GM12878 (cell line): ENCODE data around the gene SPAG17. TPM values are rescaled to one million over a fixed set of nuclear protein-coding genes. Genes with fewer than 3 reads are reported as not detected.

Experiments
- ATAC-seq: fragments of 200-7000 bp; cut with Tn5 transposase; 3 replicates; pipeline ENCODE4 v1.9.1; 2020; ENCODE audit warnings: mild to moderate bottlenecking, moderate library complexity
- BruUV-seq: library from RNA; stranded (reverse); fragments of 400-500 nt; replicated peaks from 2 replicates; lab custom pipeline; 2021; lab: Mats Ljungman, UMichigan
- CTCF ChIA-PET: fragments of 300-600 bp; sonication (Branson Sonifier 250); formaldehyde crosslinking; extraction: SDS; loops from one replicate; lab custom pipeline; 2021; ENCODE audit warnings: inconsistent platforms; lab: Yijun Ruan, JAX
- POLR2A ChIA-PET: fragments of 350-600 bp; formaldehyde crosslinking; extraction: SDS; loops from one replicate; lab custom pipeline; 2021; ENCODE audit warnings: inconsistent platforms; lab: Charles Lee
- RAD21 ChIA-PET: fragments of 300-600 bp; sonication (Branson Sonifier 250); formaldehyde crosslinking; loops from one replicate; lab custom pipeline; 2023; ENCODE audit warnings: antibody characterized with exemption; ENCODE audit not compliant: unreplicated experiment; lab: Charles Lee
- SMC1A ChIA-PET: fragments of 300-600 bp; sonication (Branson Sonifier 250); formaldehyde crosslinking; loops from one replicate; lab custom pipeline; 2023; ENCODE audit not compliant: unreplicated experiment, uncharacterized antibody; lab: Charles Lee
- DNase-seq: peaks from one replicate; pipeline ENCODE4 v3.0.0-alpha.2; 2011; ENCODE audit warnings: low read depth, low spot score
- FAIRE-seq: peaks from 3 replicates; lab custom pipeline; 2011; peaks lifted over from hg19 to GRCh38; lab: Jason Lieb, UNC
- H2AFZ ChIP-seq: 2 replicates; pipeline ENCODE4 v1.6.0; 2011; ENCODE audit warnings: low read depth, low read length, control low read depth; ENCODE audit not compliant: control insufficient read depth
- H3K27ac ChIP-seq: 2 replicates; pipeline ENCODE4 v1.5.1; 2011; ENCODE audit warnings: control low read depth; ENCODE audit not compliant: control insufficient read depth, insufficient read depth
- H3K27me3 ChIP-seq, 2 experiments: replicated peaks in 1 of 2; 2 replicates each; pipeline versions ENCODE4 v1.6.0 to v1.6.1; 2011; ENCODE audit warnings: low read length in 1 of 2; ENCODE audit not compliant: control insufficient read depth in 2 of 2, insufficient read depth in 2 of 2
- H3K36me3 ChIP-seq, 2 experiments: 2 replicates each; pipeline ENCODE4 v1.5.1; 2011; ENCODE audit warnings: low read length in 1 of 2; ENCODE audit not compliant: control insufficient read depth in 2 of 2, insufficient read depth in 2 of 2
- H3K4me1 ChIP-seq: 2 replicates; pipeline ENCODE4 v1.6.1; 2011; ENCODE audit warnings: mild to moderate bottlenecking, low read length, moderate library complexity, mixed read lengths; ENCODE audit not compliant: control insufficient read depth, insufficient read depth
- H3K4me2 ChIP-seq: 2 replicates; pipeline ENCODE4 v1.6.0; 2011; ENCODE audit warnings: control low read depth; ENCODE audit not compliant: control insufficient read depth, insufficient read depth
- H3K4me3 ChIP-seq: fragments of 200-600 bp; sonication (generic); 2 replicates; pipeline ENCODE4 v1.5.1; 2016
- H3K79me2 ChIP-seq: 2 replicates; pipeline ENCODE4 v1.6.0; 2011; ENCODE audit warnings: low read length; ENCODE audit not compliant: control insufficient read depth, insufficient read depth
- H3K9ac ChIP-seq: 2 replicates; pipeline ENCODE4 v1.8.0; 2011; ENCODE audit warnings: low read length, control low read depth, mixed read lengths; ENCODE audit not compliant: control insufficient read depth, insufficient read depth
- H3K9me3 ChIP-seq: replicated peaks from 3 replicates; pipeline ENCODE4 v1.5.1; 2011; ENCODE audit warnings: mild to moderate bottlenecking, low read length; ENCODE audit not compliant: control insufficient read depth, insufficient read depth
- H4K20me1 ChIP-seq: 2 replicates; pipeline ENCODE4 v1.6.0; 2011; ENCODE audit not compliant: control insufficient read depth, insufficient read depth
- BCL3 ChIP-seq: IDR thresholded peaks from 2 replicates; pipeline ENCODE4 v1.6.1; 2011; ENCODE audit warnings: borderline replicate concordance, low read depth, mild to moderate bottlenecking, moderate library complexity, low read length; ENCODE audit not compliant: insufficient read depth, poor library complexity, severe bottlenecking
- CHD1 ChIP-seq: IDR thresholded peaks from 2 replicates; pipeline ENCODE4 v1.6.1; 2012; ENCODE audit warnings: low read depth, low read length, improper control_type of control experiment
- CREM ChIP-seq: IDR thresholded peaks from 2 replicates; pipeline ENCODE4 v1.6.1; 2014; ENCODE audit warnings: antibody characterized with exemption, low read depth
- DPF2 ChIP-seq: fragments of 450-650 bp; IDR thresholded peaks from 2 replicates; pipeline ENCODE4 v1.6.1; 2017; ENCODE audit warnings: mild to moderate bottlenecking
- E2F4 ChIP-seq: IDR thresholded peaks from 2 replicates; pipeline ENCODE4 v1.6.1; 2012; ENCODE audit warnings: low read depth, low read length, improper control_type of control experiment
- E2F8 ChIP-seq: fragments of 450-650 bp; IDR thresholded peaks from 2 replicates; pipeline ENCODE4 v1.6.1; 2018; ENCODE audit warnings: mild to moderate bottlenecking, low read depth, moderate library complexity; ENCODE audit not compliant: partially characterized antibody
- HDAC2 ChIP-seq: fragments of 200-600 bp; sonication (generic); IDR thresholded peaks from 2 replicates; pipeline ENCODE4 v1.6.1; 2017
- HDAC6 ChIP-seq: fragments of 200-600 bp; sonication (generic); IDR thresholded peaks from one replicate; pipeline ENCODE4 v1.8.0; 2017; ENCODE audit warnings: antibody characterized with exemption; ENCODE audit not compliant: unreplicated experiment
- KDM1A ChIP-seq: fragments of 200-600 bp; sonication (generic); IDR thresholded peaks from 2 replicates; pipeline ENCODE4 v1.6.1; 2016; ENCODE audit warnings: borderline replicate concordance
- NR2C2 ChIP-seq: IDR thresholded peaks from 2 replicates; pipeline ENCODE4 v1.6.1; 2011; ENCODE audit warnings: borderline replicate concordance, low read depth; ENCODE audit not compliant: control insufficient read depth, insufficient read length
- POLR2AphosphoS2 ChIP-seq: IDR thresholded peaks from 2 replicates; pipeline ENCODE4 v1.6.1; 2011; ENCODE audit warnings: low read depth, mild to moderate bottlenecking, low read length, improper control_type of control experiment, moderate library complexity
- SIX5 ChIP-seq: IDR thresholded peaks from 2 replicates; pipeline ENCODE4 v1.6.1; 2011; ENCODE audit warnings: mild to moderate bottlenecking, low read depth, low read length, moderate library complexity; ENCODE audit not compliant: severe bottlenecking
- SMC3 ChIP-seq: IDR thresholded peaks from 2 replicates; pipeline ENCODE4 v1.6.1; 2011; ENCODE audit warnings: low read length, improper control_type of control experiment, borderline replicate concordance
- SP1 ChIP-seq: IDR thresholded peaks from one replicate; pipeline ENCODE4 v1.6.1; 2011; ENCODE audit warnings: low read depth, low read length
- WGBS: methylation state at CpG from one replicate; pipeline ENCODE4 v1.1.6; 2016; ENCODE audit warnings: low lambda C conversion rate; ENCODE audit not compliant: insufficient replicate concordance, insufficient coverage; ENCODE audit errors: missing lambda C conversion rate; 5-methylcytosine and 5-hydroxymethylcytosine counted together
- in situ Hi-C: fragments of 300-500 bp; cut with MboI; formaldehyde crosslinking; loops from 9 replicates; pipeline ENCODE4 v1.14.3; 2018; ENCODE audit warnings: mixed read lengths
- intact Hi-C: fragments of 100-400 bp; cut with micrococcal nuclease; formaldehyde crosslinking; loops from one replicate; pipeline ENCODE4 v1.14.2; 2022; ENCODE audit not compliant: unreplicated experiment
- polyA plus RNA-seq, 11 experiments: library from polyadenylated mRNA; depleted of rRNA in 4 of 11; unstranded in 6 of 11; stranded (reverse) in 5 of 11; fragments of >200 nt; fragmentation: Nextera tagmentation in 4 of 11; fragmentation: Illumina TruSeq in 1 of 11; extraction: Ambion mirVana in 4 of 11; extraction: Trizol in 1 of 11; gene quantifications; 1 replicate in 1 of 11; 2 replicates in 10 of 11; pipeline versions ENCODE4 v1.2.1 to v1.2.3, GENCODE V29; 2011 to 2016; ENCODE audit warnings: inconsistent platforms in 2 of 11, missing spikeins in 2 of 11, low read depth in 1 of 11
- total RNA-seq, 4 experiments: library from RNA; depleted of rRNA in 3 of 4; stranded (reverse); fragments of >200 nt in 3 of 4; fragmentation: Illumina TruSeq in 1 of 4; extraction: Trizol in 1 of 4; gene quantifications; 2 replicates each; pipeline versions ENCODE4 v1.2.1 to v1.2.3, GENCODE V29; 2013 to 2021

Gene SPAG17
- total and polyA plus RNA-seq, 10 of the 15 experiments (the other 5 are each of a cell fraction or from before 2014, with no cell fraction given): 0.02 to 0.16 (median 0.03) TPM; not detected in 7

GRCh38 chr1:118225471-118225870, 40.4 kb upstream of the SPAG17 start:
- 23% methylated on average over 6 of the region's 6 CpGs for whole genome bisulfite sequencing
- no peak overlapping the region for H3K4me3 ChIP-seq
- H3K27ac ChIP-seq: no peak overlapping the region
- no peak overlapping the region for H2AFZ ChIP-seq
- intact Hi-C loops: no loop called here
- H3K36me3 ChIP-seq: no peaks in the 10 kb centered on the region
- ChIA-PET RAD21 (no interaction called here), CTCF (interaction anchor here (1.0 kb wide), 1 partner anchor 9 kb away, joined by 3 read pairs; no protein-coding TSS in a partner anchor), POLR2A (no interaction called here), SMC1A (no interaction called here)
- H4K20me1 ChIP-seq: no peaks in the 10 kb centered on the region
- no peaks in the 10 kb centered on the region for H3K79me2 ChIP-seq
- no peak for FAIRE-seq
- H3K27me3 ChIP-seq: no peaks in the 10 kb centered on the region
- no peak for ATAC-seq
- DNase-seq: no peak
- no peak overlapping the region for H3K4me2 ChIP-seq
- H3K9ac ChIP-seq: no peak overlapping the region
- H3K4me1 ChIP-seq: no peaks in the 10 kb centered on the region
- TF ChIP-seq POLR2AphosphoS2: no peak
- no peak for TF ChIP-seq CREM
- no peak for TF ChIP-seq SP1
- TF ChIP-seq CHD1: no peak
- no peak for TF ChIP-seq DPF2
- no peak for TF ChIP-seq SIX5
- no peak for TF ChIP-seq E2F4
- TF ChIP-seq E2F8: no peak
- no peak for TF ChIP-seq HDAC6
- TF ChIP-seq HDAC2: no peak
- TF ChIP-seq SMC3: no peak
- no peak for TF ChIP-seq NR2C2
- TF ChIP-seq KDM1A: no peak
- TF ChIP-seq BCL3: no peak
- TF ChIP-seq, all 136 proteins: peak for 0
- H3K9me3 ChIP-seq: no peaks in the 10 kb centered on the region
- no TSS peak for BruUV-seq
- in situ Hi-C loops: no loop called here
